Ascending aorta (tissue), 2 donors: ENCODE data around the gene KIF3A. TPM values are rescaled to one million over a fixed set of nuclear protein-coding genes. Genes with fewer than 3 reads are reported as not detected.

Source experiments
- DNase-seq, 2 donors: peaks; one replicate each; pipeline ENCODE4 v3.0.0-alpha.2; 2019; ENCODE audit warnings: low spot score in 2 of 2
- H3K27ac ChIP-seq, 2 donors: fragments of 200-600 bp; sonication (generic); one replicate each; pipeline ENCODE4 v1.5.1; 2016 to 2017; ENCODE audit warnings: mild to moderate bottlenecking in 1 of 2
- H3K27me3 ChIP-seq: fragments of 200-600 bp; sonication (generic); one replicate; pipeline ENCODE4 v1.5.1; 2017
- H3K36me3 ChIP-seq, 2 donors: fragments of 200-600 bp; sonication (generic); one replicate each; pipeline ENCODE4 v1.5.1; 2016
- H3K4me1 ChIP-seq, 2 donors: fragments of 200-600 bp; sonication (generic); one replicate each; pipeline ENCODE4 v1.5.1; 2016 to 2017; ENCODE audit warnings: mild to moderate bottlenecking in 1 of 2
- H3K4me3 ChIP-seq, 2 donors: fragments of 200-600 bp; sonication (generic); one replicate each; pipeline ENCODE4 v1.5.1; 2016 to 2017; ENCODE audit warnings: mild to moderate bottlenecking in 1 of 2
- H3K9me3 ChIP-seq, 2 donors: fragments of 200-600 bp; sonication (generic); one replicate each; pipeline ENCODE4 v1.5.1; 2016
- CTCF ChIP-seq, 3 experiments: fragments of 200-600 bp in 2 of 3; fragments of 450-650 bp in 1 of 3; sonication (generic) in 2 of 3; IDR thresholded peaks; one replicate each; pipeline ENCODE4 v1.5.1; 2016 to 2019; ENCODE audit warnings: antibody characterized with exemption in 3 of 3, mild to moderate bottlenecking in 1 of 3, moderate library complexity in 1 of 3
- intact Hi-C: fragments of 100-400 bp; cut with DNase I; formaldehyde crosslinking; loops from one replicate; pipeline ENCODE4 v1.15.1; 2023
- total RNA-seq: library from RNA; depleted of rRNA; stranded (reverse); fragments of >200 nt; gene quantifications from one replicate; pipeline ENCODE4 v1.1.0, GENCODE V29; 2016

The KIF3A gene
- total RNA-seq, 1 donor from 2014 or later: 4.4 TPM

DNA sequence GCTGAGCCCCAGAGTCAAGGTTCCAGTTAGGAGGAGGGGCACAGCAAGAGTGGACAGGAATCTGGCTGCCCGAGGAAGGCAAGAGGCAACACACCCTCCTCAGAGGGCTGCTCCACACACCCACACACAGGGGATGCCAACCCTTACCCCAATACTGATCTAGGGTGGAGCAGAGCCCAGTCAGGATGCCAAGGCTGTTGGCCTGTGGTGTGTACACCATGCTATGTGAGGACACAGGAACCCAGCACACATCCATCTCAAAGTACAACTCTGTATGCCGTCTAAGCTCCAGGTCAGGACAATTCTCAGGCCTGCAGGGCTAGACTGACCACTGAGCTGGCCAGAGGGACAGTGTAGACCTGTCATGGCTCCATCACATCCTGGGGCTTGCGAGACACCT, 37.1 kb upstream of the KIF3A start:
- no peaks in the 10 kb centered on the region for H3K36me3 ChIP-seq
- peak overlapping the region in 1 of 2 donors; percentile 66 for H3K4me3 ChIP-seq
- no peaks in the 10 kb centered on the region for H3K9me3 ChIP-seq
- peak overlapping the region; percentile 87 to 96 for H3K27ac ChIP-seq
- intact Hi-C loops: no loop called here
- peaks cover 25 to 44% of the 10 kb centered on the region in 2 donors for H3K4me1 ChIP-seq
- no peak for TF ChIP-seq CTCF (IDR thresholded peaks at IDR 0.05)
- H3K27me3 ChIP-seq: no peaks in the 10 kb centered on the region
- no peak for DNase-seq

DNA sequence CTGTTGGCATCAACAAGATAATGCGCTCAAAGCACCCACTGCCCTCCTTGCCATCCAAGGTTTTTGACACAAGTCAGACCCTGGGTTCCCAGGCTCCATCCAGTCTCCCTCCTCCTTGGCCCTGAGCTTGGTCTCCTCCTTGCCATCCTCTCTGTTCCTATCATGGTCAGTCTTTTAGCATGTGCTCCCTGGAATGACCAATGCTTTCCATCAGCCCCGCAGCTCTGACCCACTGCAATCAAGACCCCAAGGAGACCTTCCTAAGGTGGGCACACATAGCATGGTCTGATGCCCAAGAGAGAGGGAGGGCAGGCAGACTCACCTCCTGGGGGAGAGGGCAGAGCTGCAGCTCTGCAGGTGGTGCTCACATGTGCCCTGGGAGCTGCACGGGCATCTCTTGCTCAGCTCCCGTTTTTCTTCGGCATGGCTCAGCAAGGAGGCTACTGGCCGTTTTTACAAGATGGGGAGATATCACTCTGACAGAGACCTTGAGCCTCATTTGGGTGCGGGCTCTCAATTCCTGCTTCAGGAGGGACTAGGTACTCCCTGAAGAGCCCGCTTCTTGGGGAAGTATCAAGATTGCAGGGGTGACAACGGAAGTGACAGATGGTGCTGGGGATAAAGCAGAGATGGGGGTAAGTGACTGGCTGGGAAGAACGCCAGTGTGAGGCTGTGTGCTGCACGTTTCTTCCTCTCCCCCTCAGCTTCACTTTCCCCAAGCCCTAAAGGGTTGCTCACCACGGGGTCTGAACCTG, 36.4 kb upstream of the KIF3A start:
- Histone ChIP-seq H3K36me3 (no peaks in the 10 kb centered on the region), H3K27me3 (no peaks in the 10 kb centered on the region), H3K27ac (peak overlapping the region; percentile 87 to 96), H3K4me3 (peak overlapping the region in 1 of 2 donors; percentile 66), H3K4me1 (peaks cover 31 to 50% of the 10 kb centered on the region in 2 donors), H3K9me3 (no peaks in the 10 kb centered on the region)
- TF ChIP-seq CTCF (IDR thresholded peaks at IDR 0.05): no peak
- intact Hi-C loops: no loop called here
- DNase-seq: no peak

DNA sequence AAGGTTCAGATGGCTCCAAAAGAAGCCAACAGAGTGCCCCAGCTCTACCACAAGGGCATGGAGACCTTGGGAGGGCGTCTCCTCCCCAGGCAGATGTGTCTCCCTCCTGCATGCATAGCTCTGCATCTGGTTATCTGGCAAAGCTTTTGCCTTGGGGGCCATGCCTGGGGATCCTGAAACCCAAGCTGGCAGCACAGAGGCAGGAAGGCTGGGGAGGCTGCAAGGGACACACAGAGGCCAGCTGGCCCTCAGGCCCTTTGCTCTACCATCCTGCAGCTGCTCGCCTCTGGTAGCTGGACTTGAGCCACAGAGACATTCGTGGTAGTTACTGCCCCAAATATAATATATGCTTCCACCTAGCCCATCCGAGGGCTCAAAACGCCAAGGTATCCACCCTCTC, 35.8 kb upstream of the KIF3A start:
- Histone ChIP-seq H3K36me3 (no peaks in the 10 kb centered on the region), H3K9me3 (no peaks in the 10 kb centered on the region), H3K4me1 (peaks cover 37 to 57% of the 10 kb centered on the region in 2 donors), H3K4me3 (no peak overlapping the region), H3K27ac (peak overlapping the region; percentile 87 to 96), H3K27me3 (no peaks in the 10 kb centered on the region)
- DNase-seq: no peak
- intact Hi-C loops: no loop called here
- no peak for TF ChIP-seq CTCF (IDR thresholded peaks at IDR 0.05)

DNA sequence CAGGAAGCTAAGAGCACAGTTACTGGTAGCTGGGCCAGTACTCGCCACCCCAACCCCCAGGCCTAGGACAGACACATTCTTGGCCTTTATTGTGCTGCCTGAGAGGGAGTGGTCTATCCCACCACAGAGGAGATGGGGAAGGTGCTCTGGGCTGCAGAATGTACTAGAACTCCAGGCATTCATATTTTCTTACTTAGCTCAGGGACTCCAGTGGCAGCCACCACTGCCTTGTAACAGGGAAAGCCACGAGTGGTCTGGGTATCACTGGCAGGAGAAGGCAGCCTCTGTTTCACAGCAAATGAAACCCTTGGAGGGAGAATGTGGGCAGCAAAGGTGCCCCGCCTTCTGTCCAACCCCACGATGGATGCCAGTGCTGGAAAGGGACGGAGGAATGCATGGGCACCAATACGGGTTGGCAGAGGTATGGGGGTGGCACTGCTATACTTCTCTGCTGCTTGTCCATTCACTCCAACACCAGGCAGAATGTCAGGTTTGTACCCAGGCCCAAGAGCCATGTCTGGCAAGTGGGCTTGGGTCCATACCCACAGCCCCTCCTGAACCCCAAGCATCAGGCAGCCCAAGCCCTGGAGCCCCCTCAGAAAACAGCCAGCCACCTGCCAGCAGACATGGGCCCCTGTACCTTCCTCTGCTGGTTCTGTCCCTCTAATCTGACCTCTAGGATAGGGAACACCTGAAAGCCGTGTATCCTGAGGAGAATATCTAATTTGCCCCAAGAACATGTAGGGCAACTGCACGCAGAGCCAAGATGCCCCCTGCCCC, 35.1 kb upstream of the KIF3A start:
- intact Hi-C loops: no loop called here
- Histone ChIP-seq H3K4me3 (no peak overlapping the region), H3K27ac (peak overlapping the region; percentile 87 to 96), H3K27me3 (no peaks in the 10 kb centered on the region), H3K4me1 (peaks cover 40 to 60% of the 10 kb centered on the region in 2 donors), H3K9me3 (no peaks in the 10 kb centered on the region), H3K36me3 (no peaks in the 10 kb centered on the region)
- TF ChIP-seq CTCF (IDR thresholded peaks at IDR 0.05): no peak
- no peak for DNase-seq

- no peak for DNase-seq
- Histone ChIP-seq H3K36me3 (no peaks in the 10 kb centered on the region), H3K27ac (peak overlapping the region; percentile 87 to 96), H3K27me3 (no peaks in the 10 kb centered on the region), H3K4me3 (no peak overlapping the region), H3K4me1 (peaks cover 45 to 64% of the 10 kb centered on the region in 2 donors), H3K9me3 (no peaks in the 10 kb centered on the region)
- TF ChIP-seq CTCF (IDR thresholded peaks at IDR 0.05): no peak
- intact Hi-C loops: no loop called here
These were observed 34.2 kb upstream of the KIF3A start for GRCh38 chr5:132771503-132771998.
